NCI-H82 treated with DMSO at 0.1 percent for 48 hours (cell line): ENCODE data around the gene ARMC6.
"Not testable (repeated sequence)": the region's sequence is repeated elsewhere in the genome, so short reads cannot be mapped to it uniquely, and the experiment has no call there.

Experiments used
- DNase-seq: peaks from one replicate; lab custom pipeline; 2025; ENCODE audit not compliant: unreplicated experiment; lab: John Stamatoyannopoulos, UW

The ARMC6 gene

GRCh38 chr19:19106938-19107337, 73.5 kb downstream of the ARMC6 start:
- DNase-seq: not testable (repeated sequence)

DNA sequence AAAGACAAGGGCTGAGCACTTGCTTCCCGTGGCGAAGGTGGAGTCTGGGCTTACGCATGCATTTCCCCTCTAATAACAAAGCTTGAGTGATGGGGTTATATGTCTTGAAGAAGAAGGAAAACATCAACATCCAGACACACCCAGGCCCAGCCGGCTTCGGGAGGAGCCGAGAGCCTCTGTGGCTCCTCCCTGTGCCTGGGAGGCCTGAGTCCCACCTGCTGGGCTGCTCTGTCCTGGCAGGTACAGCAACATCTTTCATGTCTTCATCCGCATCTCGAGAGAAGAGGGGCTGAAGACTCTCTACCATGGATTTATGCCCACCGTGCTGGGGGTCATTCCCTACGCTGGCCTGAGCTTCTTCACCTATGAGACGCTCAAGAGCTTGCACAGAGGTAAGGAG, 74.3 kb downstream of the ARMC6 start:
- DNase-seq: no peak
